H1 (cell line): ENCODE results near the gene FHIT.

Experiments
- BCL11A ChIP-seq, 2 experiments: IDR thresholded peaks; one replicate each; pipeline ENCODE4 v1.6.1; 2011; ENCODE audit warnings: low read depth in 2 of 2, low read length in 2 of 2, mild to moderate bottlenecking in 2 of 2
- CTCF ChIP-seq, 3 experiments: IDR thresholded peaks; 1 replicate in 2 of 3; 2 replicates in 1 of 3; pipeline versions ENCODE4 v1.5.1 to v1.6.1; 2011; ENCODE audit warnings: low read length in 3 of 3, mild to moderate bottlenecking in 3 of 3, inconsistent platforms in 2 of 3, low read depth in 1 of 3, moderate library complexity in 1 of 3; ENCODE audit not compliant: insufficient read depth in 1 of 3; ENCODE audit errors: control extremely low read depth in 1 of 3
- POLR2A ChIP-seq, 2 experiments: IDR thresholded peaks; 1 replicate in 1 of 2; 2 replicates in 1 of 2; pipeline ENCODE4 v1.6.1; 2011; ENCODE audit warnings: low read depth in 2 of 2, low read length in 2 of 2, mild to moderate bottlenecking in 2 of 2; ENCODE audit errors: control extremely low read depth in 1 of 2
- RAD21 ChIP-seq, 2 experiments: IDR thresholded peaks in 1 of 2; conservative IDR thresholded peaks in 1 of 2; 2 replicates each; pipeline ENCODE4 v1.6.1; 2011; ENCODE audit warnings: low read depth in 2 of 2, low read length in 2 of 2, improper control_type of control experiment in 1 of 2, inconsistent platforms in 1 of 2, mild to moderate bottlenecking in 1 of 2, moderate library complexity in 1 of 2
- TCF12 ChIP-seq: IDR thresholded peaks from 2 replicates; pipeline ENCODE4 v1.6.1; 2011; ENCODE audit warnings: low read depth, mild to moderate bottlenecking, low read length

- TF ChIP-seq POLR2A (IDR thresholded peaks at IDR 0.05; ENCODE audit: control extremely low read depth in 1 of 2, low read depth in 2 of 2, low read length in 2 of 2) = no peak
- no peak for TF ChIP-seq CTCF (IDR thresholded peaks at IDR 0.05; ENCODE audit: control extremely low read depth in 1 of 3, insufficient read depth in 1 of 3, low read depth in 1 of 3, low read length in 3 of 3)
- no peak for TF ChIP-seq RAD21 (IDR thresholded peaks at IDR 0.05 in 1 of 2, conservative IDR thresholded peaks at IDR 0.05 in 1 of 2; ENCODE audit: low read depth in 2 of 2, low read length in 2 of 2)
- no peak for TF ChIP-seq TCF12
- TF ChIP-seq BCL11A (IDR thresholded peaks at IDR 0.05; ENCODE audit: low read depth in 2 of 2, low read length in 2 of 2) = no peak
Observed at GRCh38 chr3:60190073-60190472, 1061.2 kb downstream of the FHIT start.
